Measurements from ENCODE around the gene SRP9. TPM values are rescaled to one million over a fixed set of nuclear protein-coding genes. Genes with fewer than 3 reads are reported as not detected.
"Not testable (repeated sequence)": the region's sequence is repeated elsewhere in the genome, so short reads cannot be mapped to it uniquely, and the experiment has no call there.

SRP9 gene
- total RNA-seq, 1 experiment from 2014 or later: 386 TPM

- DNase-seq (ENCODE audit: low read depth): no peak
- in situ Hi-C loops (cut with HindIII; ENCODE audit: low pct_unique_long_range_greater_than_20kb, low sequenced_read_pairs): loop anchor here (5.0 to 10.0 kb wide), 2 partner anchors 212 to 275 kb away; no protein-coding TSS in a partner anchor
Measured at GRCh38 chr1:225769687-225770086, 7.9 kb upstream of the SRP9 start.

- no peak for DNase-seq (ENCODE audit: low read depth)
- in situ Hi-C loops (cut with HindIII; ENCODE audit: low pct_unique_long_range_greater_than_20kb, low sequenced_read_pairs): loop anchor here (10.0 kb wide), 1 partner anchor 276 kb away; no protein-coding TSS in a partner anchor
Measured at GRCh38 chr1:225770561-225771248, 6.9 kb upstream of the SRP9 start.

DNA sequence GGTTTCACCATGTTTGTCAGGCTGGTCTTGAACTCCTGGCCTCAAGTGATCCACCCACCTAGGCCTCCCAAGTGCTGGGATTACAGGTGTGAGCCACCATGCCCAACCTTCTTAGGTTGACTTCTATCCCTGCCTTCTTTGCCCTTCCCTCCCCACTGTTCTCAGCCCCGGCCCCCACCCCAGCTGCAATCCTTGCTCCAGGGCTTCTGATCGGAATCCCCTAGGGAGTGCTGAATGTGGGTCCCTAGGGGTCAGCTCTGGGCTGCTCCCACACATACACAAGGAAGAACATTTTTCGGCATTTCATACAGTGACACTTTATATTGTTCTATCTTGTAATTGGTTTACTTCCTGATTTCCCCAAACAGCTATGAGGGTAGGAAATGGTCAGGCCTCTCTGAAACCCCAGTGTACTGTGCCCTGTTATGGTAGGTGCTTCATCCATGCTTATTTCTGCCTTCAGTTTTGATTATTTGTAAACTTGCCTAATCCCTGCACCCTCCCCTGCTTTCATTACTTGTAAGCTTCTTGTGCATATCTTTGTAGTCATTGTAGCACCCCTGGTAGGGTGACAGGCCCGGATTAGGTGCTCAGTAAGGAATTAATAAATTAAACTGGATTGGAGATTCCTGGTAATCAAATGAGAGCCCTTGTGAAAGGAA lies 5.8 kb upstream of the SRP9 start:
- DNase-seq (ENCODE audit: low read depth): no peak
- in situ Hi-C loops (cut with HindIII; ENCODE audit: low pct_unique_long_range_greater_than_20kb, low sequenced_read_pairs): loop anchor here (10.0 kb wide), 1 partner anchor 277 kb away; no protein-coding TSS in a partner anchor

- in situ Hi-C loops (cut with HindIII; ENCODE audit: low pct_unique_long_range_greater_than_20kb, low sequenced_read_pairs): loop anchor here (10.0 kb wide), 1 partner anchor 278 kb away; no protein-coding TSS in a partner anchor
- DNase-seq (ENCODE audit: low read depth): peak; percentile 80
Measured at GRCh38 chr1:225772323-225772768, 5.3 kb upstream of the SRP9 start.

- in situ Hi-C loops (cut with HindIII; ENCODE audit: low pct_unique_long_range_greater_than_20kb, low sequenced_read_pairs): loop anchor here (10.0 kb wide), 1 partner anchor 278 kb away; no protein-coding TSS in a partner anchor
- no peak for DNase-seq (ENCODE audit: low read depth)
Measured at GRCh38 chr1:225772848-225773247, 4.8 kb upstream of the SRP9 start.

- DNase-seq (ENCODE audit: low read depth): no peak
- in situ Hi-C loops (cut with HindIII; ENCODE audit: low pct_unique_long_range_greater_than_20kb, low sequenced_read_pairs): loop anchor here (10.0 kb wide), 1 partner anchor 280 kb away; no protein-coding TSS in a partner anchor
Measured at GRCh38 chr1:225774281-225775147, 3.1 kb upstream of the SRP9 start.

DNA sequence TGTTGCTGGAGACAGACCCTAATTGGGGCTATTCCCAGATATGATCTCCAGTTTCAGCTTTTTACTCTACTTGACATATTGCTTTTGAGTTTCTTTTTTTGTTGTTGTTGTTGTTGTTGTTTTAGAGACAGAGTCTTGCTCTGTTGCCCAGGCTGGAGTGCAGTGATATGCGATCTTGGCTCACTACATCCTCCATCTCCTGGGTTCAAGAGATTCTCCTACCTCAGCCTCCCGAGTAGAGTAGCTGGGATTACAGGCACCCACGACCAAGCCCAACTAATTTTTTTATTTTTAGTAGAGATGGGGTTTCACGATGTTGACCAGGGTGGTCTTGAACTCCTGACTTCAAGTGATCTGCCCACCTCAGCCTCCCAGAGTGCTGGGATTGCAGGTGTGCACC lies 1.3 kb upstream of the SRP9 start:
- DNase-seq (ENCODE audit: low read depth): no peak
- in situ Hi-C loops (cut with HindIII; ENCODE audit: low pct_unique_long_range_greater_than_20kb, low sequenced_read_pairs): loop anchor here (10.0 kb wide), 1 partner anchor 281 kb away; no protein-coding TSS in a partner anchor

DNA sequence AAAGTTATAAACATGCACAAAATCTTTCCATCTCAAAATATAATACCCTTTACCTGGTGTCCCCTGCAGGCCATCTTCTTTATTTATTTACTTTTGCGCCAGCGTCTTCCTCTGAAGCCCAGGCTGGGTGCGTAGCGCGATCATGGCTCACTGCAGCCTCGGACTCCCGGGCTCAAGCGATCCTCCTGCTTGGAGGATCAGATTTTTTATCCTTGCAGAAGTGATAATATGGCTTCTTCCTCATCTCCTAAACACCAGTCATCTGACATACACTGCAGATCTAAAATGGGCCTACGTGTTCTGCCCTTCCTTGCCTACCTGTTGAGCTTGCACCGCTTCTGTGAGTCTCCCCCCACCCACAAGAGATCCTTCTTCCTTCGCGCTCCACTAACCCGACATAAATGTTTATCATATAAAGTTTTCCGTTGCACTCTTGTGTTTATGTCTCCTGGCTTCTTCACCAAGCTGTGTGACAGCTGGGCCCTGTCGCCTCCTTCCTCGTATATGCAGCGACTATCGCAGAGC lies 506 bp upstream of the SRP9 start:
- in situ Hi-C loops (cut with HindIII; ENCODE audit: low pct_unique_long_range_greater_than_20kb, low sequenced_read_pairs): loop anchor here (10.0 kb wide), 1 partner anchor 282 kb away; no protein-coding TSS in a partner anchor
- DNase-seq (ENCODE audit: low read depth): no peak

- in situ Hi-C loops (cut with HindIII; ENCODE audit: low pct_unique_long_range_greater_than_20kb, low sequenced_read_pairs): loop anchor here (10.0 kb wide), 1 partner anchor 284 kb away; no protein-coding TSS in a partner anchor
- DNase-seq (ENCODE audit: low read depth): no peak
Measured at GRCh38 chr1:225778337-225778669, 677 bp downstream of the SRP9 start.

GRCh38 chr1:225779165-225779564 lies 1.5 kb downstream of the SRP9 start:
- in situ Hi-C loops (cut with HindIII; ENCODE audit: low pct_unique_long_range_greater_than_20kb, low sequenced_read_pairs): loop anchor here (10.0 kb wide), 1 partner anchor 284 kb away; no protein-coding TSS in a partner anchor

GRCh38 chr1:225780134-225780533 lies 2.5 kb downstream of the SRP9 start:
- DNase-seq (ENCODE audit: low read depth): no peak
- in situ Hi-C loops (cut with HindIII; ENCODE audit: low pct_unique_long_range_greater_than_20kb, low sequenced_read_pairs): no loop called here

More at GRCh38 chr1:225779165-225779564, 1.5 kb downstream of the SRP9 start:
- not testable (repeated sequence) for DNase-seq (ENCODE audit: low read depth)

DNA sequence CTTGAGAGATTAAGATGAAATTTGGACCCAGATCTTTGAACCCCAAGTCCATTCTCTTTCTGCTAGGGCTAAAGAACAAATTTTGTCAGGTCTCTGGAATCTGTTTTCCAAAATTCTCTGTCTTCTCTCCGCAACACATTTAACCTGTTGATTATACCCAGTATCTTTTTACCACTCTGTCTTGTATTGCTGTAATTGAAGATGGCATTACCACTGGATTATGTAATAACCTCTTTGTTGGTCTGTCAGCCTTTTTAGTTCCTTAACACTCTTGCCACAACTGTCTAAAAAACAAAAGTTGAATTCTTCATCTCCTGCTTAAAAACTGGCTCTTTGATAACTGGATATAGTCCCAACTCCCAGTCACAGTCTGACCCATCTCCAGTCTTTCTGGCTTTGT lies 3.0 kb downstream of the SRP9 start:
- DNase-seq (ENCODE audit: low read depth): no peak
- in situ Hi-C loops (cut with HindIII; ENCODE audit: low pct_unique_long_range_greater_than_20kb, low sequenced_read_pairs): no loop called here

DNA sequence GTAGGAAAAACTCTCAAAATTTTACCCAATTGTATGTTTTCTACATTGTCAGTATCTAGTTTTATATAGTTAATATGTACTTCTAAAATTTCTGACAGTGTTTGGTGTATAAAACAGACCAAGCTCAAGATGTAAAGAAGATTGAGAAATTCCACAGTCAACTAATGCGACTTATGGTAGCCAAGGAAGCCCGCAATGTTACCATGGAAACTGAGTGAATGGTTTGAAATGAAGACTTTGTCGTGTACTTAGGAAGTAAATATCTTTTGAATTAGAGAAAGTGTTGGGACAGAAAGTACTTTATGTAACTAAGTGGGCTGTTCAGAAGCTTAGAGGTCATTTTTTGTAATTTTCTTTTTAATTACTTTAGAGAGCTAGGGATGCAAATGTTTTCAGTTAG lies 11.5 kb downstream of the SRP9 start:
- in situ Hi-C loops (cut with HindIII; ENCODE audit: low pct_unique_long_range_greater_than_20kb, low sequenced_read_pairs); DNase-seq (ENCODE audit: low read depth): not testable (repeated sequence)

- no peak for DNase-seq (ENCODE audit: low read depth)
- in situ Hi-C loops (cut with HindIII; ENCODE audit: low pct_unique_long_range_greater_than_20kb, low sequenced_read_pairs): no loop called here
Measured at GRCh38 chr1:225794954-225795353, 17.3 kb downstream of the SRP9 start.

DNA sequence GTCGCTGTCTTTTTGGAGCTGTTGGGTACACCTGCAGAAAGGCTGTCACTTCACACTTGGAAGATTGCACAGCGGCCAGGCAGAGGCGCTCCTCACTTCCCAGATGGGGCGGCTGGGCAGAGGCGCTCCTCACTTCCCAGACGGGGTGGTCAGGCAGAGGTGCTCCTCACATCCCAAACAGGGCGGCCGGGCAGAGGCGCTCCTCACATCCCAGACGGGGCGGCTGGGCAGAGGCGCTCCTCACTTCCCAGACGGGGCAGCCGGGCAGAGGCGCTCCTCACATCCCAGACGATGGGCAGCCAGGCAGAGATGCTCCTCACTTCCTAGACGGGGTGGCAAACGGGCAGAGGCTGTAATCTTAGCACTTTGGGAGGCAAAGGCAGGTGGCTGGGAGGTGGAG lies 18.5 kb downstream of the SRP9 start:
- DNase-seq (ENCODE audit: low read depth); in situ Hi-C loops (cut with HindIII; ENCODE audit: low pct_unique_long_range_greater_than_20kb, low sequenced_read_pairs): not testable (repeated sequence)

DNA sequence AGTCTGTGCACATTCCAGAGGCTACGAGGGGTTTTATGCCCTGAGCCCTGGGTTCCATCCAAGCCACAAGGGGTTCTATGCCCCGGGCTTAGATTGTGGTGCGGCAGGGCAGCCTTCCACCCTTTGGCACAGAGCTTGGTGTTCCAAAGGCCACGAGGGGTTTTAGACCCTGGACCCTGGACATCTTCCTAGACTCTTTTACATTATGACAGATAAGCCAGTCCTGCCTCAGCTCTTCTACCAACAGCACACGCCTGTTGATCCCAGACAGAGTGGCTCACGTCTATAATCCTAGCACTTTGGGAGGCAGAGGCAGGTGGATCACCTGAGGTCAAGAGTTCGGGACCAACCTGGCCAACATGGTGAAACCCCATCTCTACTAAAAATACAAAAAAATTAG lies 23.5 kb downstream of the SRP9 start:
- DNase-seq (ENCODE audit: low read depth): not testable (repeated sequence)

DNA sequence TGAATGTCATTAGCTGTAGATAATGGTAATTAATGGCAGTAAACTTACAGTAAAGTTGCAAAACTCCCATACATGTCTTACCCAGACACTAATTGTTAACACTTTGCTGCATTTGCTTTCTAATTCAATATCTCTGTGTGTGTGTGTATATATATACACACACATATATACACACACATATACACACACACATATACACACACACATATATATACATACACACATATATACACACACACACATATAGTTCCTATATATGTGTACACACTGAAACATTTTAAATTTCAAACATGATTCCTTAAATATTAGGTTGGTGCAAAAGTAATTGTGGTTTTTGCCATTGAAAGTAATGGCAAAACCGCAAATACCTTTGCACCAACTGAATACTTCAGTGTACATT lies 28.6 kb downstream of the SRP9 start:
- DNase-seq (ENCODE audit: low read depth): no peak
- in situ Hi-C loops (cut with HindIII; ENCODE audit: low pct_unique_long_range_greater_than_20kb, low sequenced_read_pairs): no loop called here

More for the DNA sequence above, 23.5 kb downstream of the SRP9 start:
- in situ Hi-C loops (cut with HindIII; ENCODE audit: low pct_unique_long_range_greater_than_20kb, low sequenced_read_pairs): not testable (repeated sequence)

- in situ Hi-C loops (cut with HindIII; ENCODE audit: low pct_unique_long_range_greater_than_20kb, low sequenced_read_pairs); DNase-seq (ENCODE audit: low read depth): not testable (repeated sequence)
Measured at GRCh38 chr1:225806736-225807135, 29.1 kb downstream of the SRP9 start.
